Stimulated activated CD4-positive, alpha-beta T cell treated with anti-CD3 and anti-CD28 coated beads, TNF-alpha, amount 100 ng/mL, for 4 hours (primary cell): ENCODE measurements around the gene CACNA2D4.

Experiments used
- DNase-seq, 3 experiments: peaks; one replicate each; pipeline ENCODE4 v3.0.0-alpha.2; 2020; ENCODE audit warnings: low read depth in 3 of 3

Gene CACNA2D4

DNA sequence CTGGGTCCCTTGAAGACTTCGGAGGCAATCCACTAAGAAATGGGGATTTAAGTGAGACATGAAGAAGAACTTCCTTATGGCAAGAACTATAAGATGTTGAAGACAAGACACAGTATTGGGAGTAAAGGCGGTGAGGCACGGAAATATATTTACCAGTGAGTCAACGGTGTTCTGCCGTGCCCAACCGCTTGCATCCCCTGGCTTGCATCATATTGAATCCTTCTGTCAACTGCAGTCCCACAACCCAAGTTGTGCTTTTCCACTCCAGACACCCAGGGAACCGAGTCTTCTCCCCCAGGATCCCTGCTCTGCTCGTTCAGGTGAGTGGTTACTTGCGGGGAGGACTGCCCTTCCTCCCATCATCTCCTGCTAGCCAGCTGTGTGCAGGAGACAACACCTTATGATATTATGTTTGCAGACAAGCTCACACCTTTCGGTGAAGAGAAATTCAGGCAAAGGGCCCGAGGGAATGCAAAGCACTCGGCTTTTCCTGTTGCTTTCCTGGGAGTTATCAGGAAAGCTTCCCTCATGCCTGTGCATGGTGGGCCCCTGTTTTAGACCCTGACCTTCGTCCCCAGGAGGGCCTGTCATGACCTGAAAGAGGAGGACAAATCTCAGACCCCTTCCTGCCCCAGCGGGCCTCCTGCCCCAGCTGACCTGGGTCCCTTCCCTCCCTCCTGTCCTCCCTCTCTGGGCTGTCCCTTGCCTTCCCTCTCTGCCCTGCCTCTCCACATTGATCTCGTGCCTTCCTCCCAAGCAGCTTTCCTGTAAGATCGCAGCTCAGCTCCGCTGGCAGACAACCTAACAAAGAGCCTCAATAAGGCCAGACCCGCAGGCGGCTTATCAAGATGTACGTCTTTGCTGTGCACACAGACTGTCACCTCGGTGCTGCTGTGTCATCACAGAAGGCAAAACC is 102.4 kb downstream of the CACNA2D4 start:
- no peak for DNase-seq

DNA sequence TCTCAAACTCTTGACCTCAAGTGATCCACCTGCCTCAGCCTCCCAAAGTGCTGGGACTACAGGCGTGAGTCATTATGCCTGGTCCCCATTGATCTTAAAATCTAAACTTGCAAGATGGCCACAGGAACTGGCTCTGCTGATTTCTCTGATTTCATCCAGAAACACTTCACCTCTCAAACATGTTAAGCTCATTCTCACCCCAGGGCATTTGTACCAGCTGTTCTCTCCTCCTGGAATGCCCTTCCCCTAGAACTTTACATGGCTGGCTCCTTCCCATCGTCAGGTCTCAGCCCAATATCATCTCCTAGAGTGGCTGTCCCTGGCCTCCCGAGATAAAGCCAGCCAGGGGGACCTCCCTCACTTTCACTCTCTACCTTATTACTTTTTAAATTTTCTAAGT is 103.3 kb downstream of the CACNA2D4 start:
- DNase-seq = no peak

DNA sequence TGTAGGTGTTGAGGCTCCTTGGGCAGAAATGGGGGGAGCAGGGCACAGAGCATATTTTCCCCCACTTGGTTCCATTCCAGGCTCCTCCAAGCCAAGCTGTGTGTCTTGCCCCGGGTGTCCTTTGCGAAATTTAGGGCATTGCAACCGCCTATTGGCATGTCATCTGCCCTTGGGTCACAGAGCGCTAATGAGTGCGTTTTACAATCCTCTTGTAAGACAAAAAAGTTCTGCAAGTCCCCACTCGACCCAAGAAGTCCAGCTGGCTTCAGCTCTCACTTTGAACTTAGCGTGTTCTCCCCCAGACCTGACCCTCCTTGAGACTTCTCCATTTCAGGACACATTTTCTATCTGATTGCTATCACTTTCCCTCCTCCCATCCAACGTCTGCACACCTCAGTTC is 104.2 kb downstream of the CACNA2D4 start:
- no peak for DNase-seq

DNA sequence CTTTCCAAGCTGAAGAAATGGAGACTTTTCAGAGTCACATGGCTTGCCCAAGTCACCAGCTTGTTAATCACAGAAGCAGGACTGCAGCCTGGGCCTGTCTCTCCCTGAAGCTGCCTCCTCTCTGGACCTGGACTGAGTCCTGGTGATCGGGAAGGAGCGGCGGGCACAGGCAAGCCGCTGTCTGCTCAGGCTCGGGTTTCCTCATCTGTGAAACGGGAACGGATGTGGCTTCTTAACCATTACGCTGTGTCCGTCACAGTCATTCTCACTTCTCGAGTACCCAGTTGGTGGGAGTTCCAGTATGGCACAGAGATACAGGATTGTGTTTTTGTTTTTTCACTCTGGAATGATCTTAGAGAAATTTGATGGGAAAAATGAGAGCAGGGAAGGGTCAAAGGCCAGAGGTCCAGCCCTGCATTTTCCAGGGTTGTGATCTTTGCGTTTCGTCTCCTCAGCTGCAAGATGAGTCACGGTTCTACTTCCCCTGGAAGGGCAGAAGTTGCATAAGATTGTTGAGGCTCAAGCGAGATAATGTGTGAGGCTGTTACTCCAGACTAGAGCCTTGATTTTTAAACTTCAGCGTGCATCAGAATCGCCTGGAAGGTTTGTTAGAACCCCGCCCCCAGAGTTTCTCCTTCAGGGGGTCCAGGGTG is 105.7 kb downstream of the CACNA2D4 start:
- DNase-seq = no peak

DNA sequence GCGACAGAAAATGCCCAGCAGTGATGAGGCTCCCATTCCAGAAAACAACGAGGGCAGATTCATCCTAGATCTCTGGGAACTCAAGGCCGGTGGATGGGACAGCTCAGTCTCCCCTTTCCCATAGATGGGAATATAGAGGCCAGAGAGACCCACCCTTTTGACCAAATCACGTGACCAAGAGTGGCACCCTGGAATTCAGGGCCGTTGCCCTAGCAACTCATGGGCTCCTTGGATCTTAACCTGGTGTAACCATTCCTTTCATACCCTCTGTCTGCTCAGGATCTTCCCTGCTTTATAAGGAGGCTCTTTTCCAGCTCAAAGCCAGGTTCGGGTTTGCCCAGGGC is 106.5 kb downstream of the CACNA2D4 start:
- DNase-seq = no peak

DNA sequence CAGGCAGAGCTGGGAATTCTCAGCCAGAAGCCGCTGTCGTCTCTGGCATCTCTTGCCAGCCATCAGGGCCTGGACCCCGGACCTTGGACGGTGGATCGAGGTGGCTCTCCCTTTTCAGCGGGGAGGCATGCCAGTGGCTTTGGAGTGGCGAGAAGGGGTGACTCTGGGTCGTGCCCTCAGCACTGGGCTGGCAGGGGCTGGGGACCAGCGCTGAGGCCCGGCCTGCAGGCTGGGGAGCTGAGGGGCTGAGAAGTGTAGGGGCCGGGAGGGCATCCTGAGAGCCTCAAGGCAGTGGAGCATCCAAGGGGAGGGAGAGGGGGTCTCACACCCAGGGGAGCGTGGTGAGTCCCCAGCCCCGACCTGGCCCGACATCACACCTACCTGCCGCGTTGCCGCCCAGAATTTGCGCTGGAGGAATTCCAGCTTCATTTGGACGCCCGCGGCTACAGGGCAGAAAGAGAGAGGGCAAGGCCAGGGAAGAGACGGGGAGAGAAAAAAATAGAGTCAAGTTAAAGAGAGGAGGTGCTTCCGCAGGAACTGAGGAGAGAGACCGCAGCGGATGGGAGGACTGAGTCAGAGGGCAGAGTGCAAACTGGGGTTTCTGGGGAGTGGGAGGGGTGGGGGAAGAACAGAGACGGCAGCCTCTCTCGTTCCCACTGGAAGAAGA is 107.0 kb downstream of the CACNA2D4 start:
- DNase-seq = peak in 2 of 3 experiments; percentile 30 to 35

DNA sequence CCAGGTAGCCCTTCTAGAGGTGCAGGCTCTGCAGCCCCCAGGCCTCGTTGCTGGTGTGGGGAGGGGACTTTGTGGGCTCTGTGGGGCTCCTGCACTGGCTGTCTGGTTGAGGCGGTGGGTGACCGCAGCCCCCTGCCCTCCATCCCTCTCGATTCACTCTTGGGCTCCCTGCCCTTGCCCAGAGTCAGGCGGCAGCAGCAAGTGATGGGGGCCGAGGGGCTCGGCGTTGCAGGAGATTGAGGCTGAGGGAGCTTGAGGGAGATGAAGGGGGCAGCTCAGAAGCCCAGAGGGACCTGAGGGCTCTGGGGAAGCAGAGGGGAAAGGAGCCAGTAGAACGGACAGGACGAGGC is 107.5 kb downstream of the CACNA2D4 start:
- DNase-seq = no peak

DNA sequence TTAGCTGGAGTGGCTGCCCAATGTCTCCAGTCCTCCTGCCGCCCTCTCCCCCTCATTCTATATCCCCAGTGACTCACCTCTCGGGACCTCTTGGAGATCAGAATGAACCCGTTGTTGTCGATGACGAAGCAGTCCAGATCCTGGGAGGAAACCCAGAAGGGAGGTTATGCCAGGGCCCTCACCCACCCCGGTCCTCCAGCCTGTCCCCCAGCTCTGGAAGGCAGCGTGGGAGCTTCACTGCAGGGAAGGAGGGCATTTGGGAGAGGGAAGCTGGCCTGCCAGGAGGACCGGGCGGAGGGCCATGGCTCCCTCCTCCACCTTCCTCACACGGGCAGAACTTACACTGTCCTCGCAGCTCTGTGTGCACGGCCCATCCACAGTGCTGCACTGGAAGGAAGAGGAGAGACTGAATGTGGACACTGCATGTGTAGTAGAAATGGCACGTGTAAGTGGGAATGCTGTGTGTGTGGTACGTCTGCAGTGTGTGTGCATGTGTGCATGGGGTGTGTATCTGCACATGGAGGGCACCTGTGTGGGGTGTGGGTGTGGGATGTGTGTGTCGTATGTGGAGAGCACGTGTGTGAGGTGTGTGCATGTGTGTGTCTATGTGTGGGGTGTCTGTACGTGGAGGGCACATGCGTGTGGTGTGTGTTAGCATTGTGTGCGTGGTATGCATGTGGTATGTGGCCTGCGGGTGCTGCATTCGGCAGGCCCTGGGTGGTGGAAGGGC is 108.1 kb downstream of the CACNA2D4 start:
- no peak for DNase-seq

DNA sequence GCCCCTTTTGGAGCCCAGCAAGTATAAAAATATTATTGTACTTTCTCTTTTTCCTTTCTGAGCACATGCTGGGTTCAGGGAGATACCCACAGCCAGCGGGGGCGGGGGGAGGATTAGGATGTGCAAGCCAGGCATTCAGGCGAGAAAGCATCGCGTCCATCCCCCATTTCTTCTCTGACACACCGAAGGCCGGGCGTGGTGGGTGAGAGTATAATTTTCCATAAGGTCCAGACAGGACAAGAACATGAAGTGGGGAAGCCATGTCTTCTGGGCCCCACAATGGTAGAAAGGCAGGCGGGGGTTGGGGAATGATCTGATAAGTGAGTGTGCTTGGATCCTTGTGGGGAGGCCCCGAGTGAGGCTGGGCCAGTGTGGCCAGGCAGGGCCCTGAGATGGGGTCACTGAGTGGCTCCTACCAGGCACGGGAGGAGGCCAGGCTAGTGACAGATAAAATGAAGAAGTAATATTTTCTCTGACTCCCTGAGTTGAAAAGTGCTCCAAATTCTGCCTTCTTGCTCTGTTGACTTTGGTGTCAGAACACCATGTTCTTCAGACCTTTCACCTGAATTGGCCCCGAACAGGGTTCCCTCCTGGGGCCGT is 108.8 kb downstream of the CACNA2D4 start:
- no peak for DNase-seq

DNA sequence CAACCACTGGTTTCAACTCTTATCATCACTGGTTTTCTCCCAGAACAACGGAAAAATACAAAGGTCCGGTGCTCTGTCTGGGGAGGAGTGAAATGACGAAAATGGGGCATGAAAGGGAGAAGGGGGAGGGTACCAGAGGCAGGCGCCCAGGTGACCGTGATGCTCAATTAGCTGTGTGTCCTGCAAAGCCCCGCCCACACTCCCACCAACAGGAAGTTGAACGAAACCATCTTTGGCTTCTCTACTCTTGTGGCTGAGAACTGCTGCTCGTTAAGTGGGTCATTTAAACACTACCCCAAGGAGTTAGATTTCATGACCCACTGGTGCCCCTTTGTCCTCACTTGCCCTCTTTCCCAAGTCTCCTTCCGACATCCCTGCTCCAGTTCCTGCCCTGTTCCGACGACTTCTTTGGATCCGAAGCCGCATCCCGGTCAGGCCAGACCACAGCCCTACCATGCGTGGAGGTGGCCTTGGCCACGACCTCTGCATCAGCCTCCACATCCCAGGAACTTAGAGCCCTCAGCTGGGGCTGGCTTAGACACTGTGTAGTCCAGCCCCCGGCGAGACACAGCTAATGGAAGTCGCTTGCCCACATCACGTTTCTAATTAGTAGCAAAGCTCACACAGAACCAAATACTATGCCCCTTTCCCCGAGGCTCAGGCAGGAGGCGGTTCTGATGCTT is 109.5 kb downstream of the CACNA2D4 start:
- DNase-seq = no peak

DNA sequence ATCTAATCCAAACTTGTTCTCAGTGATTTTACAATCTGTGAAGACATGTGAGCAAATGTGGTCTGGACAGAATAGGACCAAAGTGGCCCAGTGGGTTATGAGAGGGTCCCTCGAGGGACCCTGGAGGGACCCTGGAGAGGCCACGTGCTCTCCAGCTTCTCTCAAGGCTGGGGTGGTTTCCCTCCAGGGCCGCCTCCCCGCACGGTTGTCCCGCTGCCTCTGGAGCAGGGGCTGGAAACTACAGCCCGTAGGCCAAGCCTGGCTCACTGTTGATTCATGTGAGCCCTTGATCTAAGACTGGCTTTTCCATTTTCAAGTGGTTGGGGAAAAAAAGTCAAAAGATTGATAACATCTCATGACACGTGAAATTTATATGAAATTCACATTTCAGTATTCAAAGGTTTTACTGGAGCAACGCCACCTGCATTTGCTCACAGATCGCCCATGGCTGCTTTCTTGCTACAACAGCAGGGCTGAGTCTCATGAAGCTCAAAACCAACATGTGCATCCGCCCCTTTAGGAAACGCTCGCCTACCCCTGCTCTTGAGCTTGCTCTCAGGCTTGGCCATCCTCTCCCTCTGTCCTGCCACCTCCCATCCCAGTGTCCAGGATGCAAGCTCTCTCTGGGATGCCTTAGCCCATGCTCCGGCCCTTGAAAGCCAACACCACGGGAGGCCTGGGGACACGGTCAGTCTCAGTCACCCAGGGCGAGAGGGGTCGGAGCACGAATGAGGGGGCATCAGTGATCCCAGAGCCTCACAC is 110.2 kb downstream of the CACNA2D4 start:
- no peak for DNase-seq

DNA sequence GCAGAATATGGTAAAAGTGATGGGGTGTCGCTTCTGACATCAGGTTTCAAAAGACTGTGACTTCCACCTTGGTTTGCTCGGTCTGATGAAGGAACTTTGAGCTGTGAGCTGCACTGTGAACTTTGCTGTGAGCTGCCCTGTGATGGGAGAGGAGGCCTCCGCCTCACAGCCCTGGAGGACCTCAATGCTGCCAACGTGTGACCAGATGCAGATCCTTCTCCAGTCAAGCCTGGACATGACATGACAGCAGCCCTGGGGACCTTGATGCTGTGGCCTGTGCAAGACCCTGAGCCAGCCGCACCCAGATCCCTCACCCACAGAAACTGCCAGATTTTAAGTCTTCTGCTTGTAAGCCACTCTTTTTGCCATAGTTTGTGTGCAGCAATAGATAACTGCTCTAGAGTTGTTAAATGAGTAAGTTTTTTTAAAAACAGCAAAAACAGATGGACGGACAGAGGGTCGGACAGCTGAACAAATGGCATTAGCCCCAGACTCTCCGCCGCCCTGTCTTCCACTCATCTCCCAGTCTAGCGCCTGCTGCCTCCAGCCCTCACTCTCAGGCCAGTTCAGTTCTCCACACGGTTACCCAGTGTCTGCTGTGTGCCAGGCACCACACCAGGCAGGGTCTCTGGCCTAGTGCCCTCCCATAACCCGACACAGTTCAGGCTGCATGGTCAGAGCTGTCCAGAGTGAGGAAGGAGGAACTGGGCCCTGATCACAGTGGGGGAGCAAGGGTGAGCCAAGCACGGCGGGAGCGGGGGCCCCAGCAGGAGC is 111.2 kb downstream of the CACNA2D4 start:
- no peak for DNase-seq

DNA sequence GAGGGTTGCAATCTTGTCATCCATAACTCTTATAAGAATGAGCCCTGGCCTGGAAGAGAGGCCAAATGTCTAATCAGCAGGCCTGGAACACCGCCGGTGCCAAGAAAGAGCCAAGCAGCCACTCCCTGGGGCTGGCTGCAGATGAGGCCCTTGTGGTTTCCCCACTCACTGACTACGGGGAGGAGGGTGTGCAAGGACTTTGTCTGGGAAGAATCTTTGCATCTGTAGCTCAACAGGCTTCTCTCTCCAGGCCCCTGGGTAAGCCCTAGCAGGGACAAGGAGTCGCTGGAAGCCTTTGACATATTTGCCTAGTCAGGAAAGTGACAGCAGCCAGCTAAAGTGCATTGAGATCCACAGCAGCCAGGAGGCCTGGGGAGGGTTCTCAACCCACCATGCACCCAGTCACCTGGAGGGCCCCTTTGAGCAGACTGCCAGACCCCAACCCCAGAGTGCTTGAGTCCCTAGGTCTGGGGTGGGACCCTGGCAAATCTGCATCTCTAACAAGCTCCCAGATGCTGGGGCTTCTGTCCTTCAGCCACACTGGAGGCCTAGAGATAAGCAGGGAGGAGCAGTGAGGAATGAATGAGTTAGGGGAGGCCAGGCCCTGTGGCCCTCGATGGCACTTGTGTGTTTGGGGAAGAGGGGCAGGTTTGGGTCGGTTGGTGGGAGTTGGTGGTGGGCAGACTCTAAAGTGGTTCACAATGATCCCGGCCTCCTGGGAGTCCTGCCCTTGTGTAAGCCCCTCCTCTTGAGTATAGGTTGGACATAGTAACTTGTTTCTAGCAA is 112.0 kb downstream of the CACNA2D4 start:
- DNase-seq = no peak

DNA sequence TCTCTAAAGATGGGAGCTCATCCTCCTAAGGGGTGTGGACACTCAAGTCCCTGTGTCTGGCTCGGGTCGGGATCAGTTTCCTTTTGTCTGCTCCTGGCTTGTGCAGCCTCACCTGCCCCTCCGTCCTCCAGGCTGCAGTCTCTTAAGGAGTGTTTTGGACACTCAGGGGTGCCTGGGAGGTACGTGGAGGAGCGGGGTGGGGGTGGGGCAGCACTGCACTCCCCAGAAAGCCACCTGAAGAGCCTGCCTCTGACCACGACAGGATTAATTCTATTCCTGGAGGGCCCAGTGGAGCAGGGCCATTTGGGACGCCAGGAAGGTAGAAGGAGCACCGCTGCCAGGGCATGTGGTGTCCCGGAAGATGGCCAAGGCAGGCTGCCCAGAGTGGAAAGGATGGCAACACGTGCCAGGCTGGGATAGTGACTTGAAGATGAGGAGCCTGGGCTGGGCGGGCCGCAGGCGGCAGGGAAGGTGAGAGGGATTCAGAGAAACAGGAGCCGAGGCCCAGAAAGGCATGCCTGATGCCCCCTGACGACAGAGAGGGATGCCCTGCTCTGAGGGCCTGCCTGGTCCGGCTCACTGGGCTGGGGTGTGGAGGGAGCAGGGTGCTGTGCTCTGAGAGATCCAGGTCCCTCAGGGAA is 112.9 kb downstream of the CACNA2D4 start:
- DNase-seq = no peak

DNA sequence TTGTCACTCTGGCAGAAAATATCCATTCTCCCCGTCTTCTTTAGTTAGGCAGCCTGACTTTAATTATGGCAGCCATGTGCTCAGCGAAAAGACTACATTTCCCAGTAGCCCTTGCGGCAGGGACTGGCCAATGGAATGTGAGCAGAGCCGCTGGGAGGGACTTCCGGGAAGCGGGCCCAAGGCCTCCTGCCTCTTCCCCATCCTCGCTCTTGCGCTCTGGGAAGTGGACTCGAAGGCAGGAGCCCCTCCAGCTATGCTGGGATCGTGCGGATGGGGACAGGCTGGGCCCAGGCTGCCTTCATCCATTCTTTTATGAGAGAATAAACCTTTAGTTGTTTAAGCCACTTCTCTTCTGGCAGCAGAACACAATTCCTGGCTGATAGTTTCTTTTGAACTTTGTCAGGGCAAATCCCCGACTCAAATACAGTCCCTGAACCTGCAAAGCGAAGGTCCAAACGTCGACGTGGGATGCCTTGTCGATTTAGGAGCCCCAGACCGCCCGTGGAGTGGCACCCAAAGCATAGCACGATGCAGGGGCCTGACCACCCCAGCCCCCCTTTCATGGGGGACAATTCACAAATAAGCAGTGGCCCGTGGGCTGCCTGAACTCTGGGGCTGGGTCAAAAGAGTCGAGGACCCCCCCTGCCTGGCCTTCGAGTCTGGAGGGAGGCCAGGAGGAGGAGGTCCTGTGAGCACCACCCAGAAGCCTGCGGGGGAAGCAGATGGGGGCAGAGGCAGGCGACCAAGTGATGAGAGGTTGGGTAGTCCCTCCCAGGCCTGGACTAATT is 113.7 kb downstream of the CACNA2D4 start:
- peak; percentile 56 to 75 (median 69) for DNase-seq

DNA sequence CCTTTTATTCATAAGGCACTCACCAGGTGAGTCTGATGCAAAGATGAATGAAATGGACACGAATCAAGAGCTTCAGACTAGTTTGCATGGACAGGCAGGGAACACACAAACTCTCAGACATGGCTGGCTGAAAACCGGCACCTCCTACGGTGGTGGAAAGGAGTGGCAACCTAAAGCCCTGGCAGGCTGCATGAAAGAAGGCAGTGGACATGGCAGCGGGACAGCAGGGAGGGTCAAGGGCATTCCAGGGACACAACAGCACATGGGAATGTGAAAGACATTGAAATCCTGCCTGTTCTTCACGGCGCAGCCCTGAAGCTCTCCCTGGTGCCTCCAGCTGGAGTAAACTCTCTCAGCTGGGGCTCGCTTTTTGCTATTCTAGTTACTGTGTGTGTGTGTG is 114.7 kb downstream of the CACNA2D4 start:
- no peak for DNase-seq

DNA sequence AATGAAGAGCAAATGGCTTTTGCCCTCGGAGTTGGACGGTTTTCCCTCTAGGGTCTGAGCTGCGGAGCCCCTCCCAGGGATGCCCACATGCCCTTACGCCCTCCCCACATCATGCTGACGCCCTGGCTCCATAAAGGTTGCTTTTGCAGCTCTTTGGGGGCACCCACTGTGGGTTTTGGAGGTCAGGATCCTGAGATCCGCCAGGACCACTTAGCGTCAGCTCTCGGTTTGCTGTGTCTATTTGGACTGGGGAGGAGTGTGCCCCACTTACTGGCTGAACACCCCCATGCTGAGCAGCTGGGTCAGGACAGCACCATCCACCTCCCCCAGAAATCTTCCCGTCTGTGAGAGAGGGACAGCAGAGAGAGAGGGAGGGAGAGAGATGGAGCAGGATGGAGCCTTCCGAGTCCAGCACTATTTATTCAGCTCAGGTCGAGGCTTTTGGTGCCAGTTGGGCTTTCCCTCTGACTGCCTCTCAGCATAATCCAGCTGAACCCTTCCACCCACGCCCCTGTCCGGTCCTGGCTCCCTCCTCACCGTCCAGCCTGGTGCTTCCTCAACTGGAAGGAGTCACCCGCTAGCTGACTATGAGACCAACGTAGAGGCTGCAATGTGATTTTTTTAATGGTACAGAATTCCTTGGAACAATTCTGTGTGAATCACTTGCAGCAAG is 117.0 kb downstream of the CACNA2D4 start:
- no peak for DNase-seq
